ENCODE data around the gene ZC2HC1C.

- TF ChIP-seq POLR2AphosphoS5 (IDR thresholded peaks at IDR 0.05; ENCODE audit: low read depth, low read length) (no peak), POLR2A (IDR thresholded peaks at IDR 0.05; ENCODE audit: low read depth, low read length) (no peak)
Observed at GRCh38 chr14:75079521-75079920, 10.1 kb downstream of the ZC2HC1C start.
